GM19238 (cell line): ENCODE data around the gene CSKMT.
"Not testable (repeated sequence)": the region's sequence is repeated elsewhere in the genome, so short reads cannot be mapped to it uniquely, and the experiment has no call there.

ENCODE experiments used
- DNase-seq: peaks from one replicate; pipeline ENCODE4 v3.0.0; 2011; ENCODE audit warnings: low spot score; ENCODE audit not compliant: insufficient read length

Gene CSKMT

DNA sequence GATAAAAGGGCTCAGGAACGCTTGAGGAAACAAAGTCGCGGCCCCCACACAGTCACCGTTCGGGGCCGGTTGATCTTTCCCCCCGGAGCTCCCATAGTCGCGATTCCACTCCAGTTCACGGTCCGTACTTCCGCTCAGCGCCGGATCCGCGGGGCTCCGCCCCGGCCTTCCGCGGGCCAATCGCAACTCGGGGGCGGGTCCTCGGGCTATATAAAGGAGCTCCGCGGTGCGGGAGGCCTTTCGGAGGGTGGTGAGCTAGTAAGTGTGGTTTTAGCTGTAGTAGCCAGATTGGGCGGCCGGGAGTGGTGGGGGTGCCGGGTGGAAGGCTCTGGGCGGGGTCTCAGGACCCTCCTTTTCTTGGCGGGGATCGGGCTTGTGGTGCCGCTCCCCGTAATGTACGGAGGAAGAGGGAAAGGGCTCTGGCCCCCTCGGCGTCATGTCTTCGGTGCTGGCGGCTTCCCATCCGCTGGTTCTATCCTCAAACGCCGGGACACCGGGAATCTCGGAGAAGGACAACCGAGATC, at the start of gene CSKMT, which contains the start of gene C11orf98:
TSS of gene CSKMT (plus strand) at position 238 of the 524 bp plus-strand sequence. CDS start 568 bp downstream, outside the sequence.
TSS of gene C11orf98 (minus strand) at position 136 of the 524 bp plus-strand sequence. CDS start at position 95, 41 bp downstream.
- peak; percentile 95 for DNase-seq

DNA sequence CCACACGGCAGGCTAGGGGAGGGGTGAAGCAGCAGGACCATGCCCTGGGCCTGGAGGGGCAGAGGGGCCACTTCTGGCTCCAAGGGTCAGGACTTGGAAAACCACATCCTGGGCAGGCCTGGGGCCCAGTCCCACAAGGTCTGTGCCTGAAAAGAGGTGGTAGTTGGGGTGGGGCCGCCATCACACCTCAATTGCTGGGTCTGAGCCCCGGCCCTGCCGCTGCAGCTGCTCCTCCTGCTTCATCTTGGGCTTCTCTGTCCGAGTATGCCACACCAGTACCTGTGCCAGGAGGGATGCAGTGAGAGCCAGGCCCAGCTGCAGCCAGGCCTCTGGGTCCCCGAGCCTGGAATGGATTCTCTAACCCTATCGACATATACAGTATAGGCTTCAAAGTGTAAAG, 49.6 kb upstream of the CSKMT start:
- DNase-seq: no peak

DNA sequence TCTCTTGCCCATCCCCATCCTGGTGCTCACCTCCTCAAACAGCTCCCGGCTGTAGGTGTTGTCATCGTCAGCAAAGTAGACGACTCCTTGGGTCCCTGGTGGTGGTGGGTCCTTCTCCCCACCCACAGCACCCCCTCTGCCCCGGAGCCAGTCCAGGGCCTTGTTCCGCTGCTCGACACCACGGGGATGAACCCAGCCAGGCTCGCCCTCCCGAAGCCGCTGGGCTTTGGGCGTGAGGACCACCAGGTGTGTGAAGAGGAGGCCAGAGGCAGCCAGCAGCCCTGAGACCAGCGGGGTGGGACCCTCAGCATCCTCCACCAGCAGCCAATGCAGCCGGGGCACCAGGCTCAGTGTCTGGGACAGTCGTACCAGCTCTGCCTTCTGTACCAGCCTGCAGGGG, 48.2 kb upstream of the CSKMT start:
- not testable (repeated sequence) for DNase-seq

GRCh38 chr11:62621027-62621566, 44.0 kb upstream of the CSKMT start:
- DNase-seq: no peak

GRCh38 chr11:62621567-62622470, 43.3 kb upstream of the CSKMT start, which contains the start of gene B3GAT3:
Gene B3GAT3, minus strand, starts transcription at chr11:62621986. Its CDS starts 39 bp downstream, at chr11:62621947.
- peak; percentile 99 for DNase-seq

DNA sequence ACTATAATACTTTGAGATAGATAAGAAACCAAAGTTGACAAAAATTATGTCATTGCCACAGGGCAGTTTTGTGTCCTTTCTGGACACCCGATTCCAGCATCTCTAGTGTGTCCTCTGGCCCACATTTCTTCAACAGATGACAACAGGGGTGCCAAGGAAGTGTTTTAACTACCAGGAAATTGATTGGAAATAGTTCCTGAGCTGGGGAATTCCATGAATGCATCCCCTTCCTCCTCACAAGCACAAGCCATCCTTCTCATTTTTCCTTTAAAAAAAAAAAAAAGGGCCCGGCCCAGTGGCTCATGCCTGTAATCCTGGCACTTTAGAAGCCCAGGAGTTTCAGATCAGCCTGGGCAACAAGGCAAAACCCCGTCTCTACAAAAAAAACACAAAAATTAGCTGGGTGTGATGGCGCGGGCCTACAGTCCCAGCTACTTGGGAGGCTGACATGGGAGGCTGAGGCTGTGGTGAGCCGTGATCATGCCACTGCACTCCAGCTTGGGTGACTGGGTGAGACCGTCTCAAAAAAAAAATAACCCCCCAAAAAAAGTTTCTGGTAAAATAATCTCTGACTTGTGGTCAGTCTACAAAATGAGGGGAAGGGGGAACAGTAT, 42.5 kb upstream of the CSKMT start:
- DNase-seq: no peak

GRCh38 chr11:62627713-62628112, 37.4 kb upstream of the CSKMT start:
- no peak for DNase-seq

DNA sequence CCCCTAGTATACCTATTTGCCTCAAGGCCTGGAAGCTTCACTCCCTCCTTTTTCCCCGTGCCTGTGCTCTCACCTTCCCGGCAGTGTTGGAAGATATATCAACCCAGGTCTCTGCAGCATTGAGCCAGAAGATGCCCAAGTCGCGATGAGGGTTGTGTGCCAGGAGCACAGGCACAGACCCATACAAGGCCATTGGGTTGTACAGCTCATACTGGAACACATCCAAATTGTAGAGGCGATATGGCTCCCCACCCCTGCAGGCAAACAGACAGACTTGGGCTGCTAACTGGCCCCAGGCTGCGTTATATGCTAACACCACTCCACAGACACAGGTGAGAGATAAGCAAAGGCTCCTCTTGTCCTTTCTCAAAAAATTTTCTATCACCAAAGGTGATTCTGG, 32.6 kb upstream of the CSKMT start:
- DNase-seq: no peak

GRCh38 chr11:62644220-62644619, 20.9 kb upstream of the CSKMT start:
- no peak for DNase-seq

DNA sequence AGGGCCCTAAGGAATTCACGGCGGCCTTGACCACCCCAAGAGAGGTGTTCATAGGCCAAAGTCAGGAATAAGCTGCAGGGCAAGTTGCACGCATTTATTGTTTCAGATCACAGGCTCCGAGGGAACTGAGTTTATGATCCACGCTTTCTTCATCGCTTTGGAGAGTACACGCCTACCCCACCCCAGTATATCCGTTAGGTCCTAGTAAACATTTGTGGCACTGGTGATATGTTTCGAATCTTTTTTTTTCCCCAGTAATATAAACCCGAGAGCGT, 19.5 kb upstream of the CSKMT start:
- no peak for DNase-seq

DNA sequence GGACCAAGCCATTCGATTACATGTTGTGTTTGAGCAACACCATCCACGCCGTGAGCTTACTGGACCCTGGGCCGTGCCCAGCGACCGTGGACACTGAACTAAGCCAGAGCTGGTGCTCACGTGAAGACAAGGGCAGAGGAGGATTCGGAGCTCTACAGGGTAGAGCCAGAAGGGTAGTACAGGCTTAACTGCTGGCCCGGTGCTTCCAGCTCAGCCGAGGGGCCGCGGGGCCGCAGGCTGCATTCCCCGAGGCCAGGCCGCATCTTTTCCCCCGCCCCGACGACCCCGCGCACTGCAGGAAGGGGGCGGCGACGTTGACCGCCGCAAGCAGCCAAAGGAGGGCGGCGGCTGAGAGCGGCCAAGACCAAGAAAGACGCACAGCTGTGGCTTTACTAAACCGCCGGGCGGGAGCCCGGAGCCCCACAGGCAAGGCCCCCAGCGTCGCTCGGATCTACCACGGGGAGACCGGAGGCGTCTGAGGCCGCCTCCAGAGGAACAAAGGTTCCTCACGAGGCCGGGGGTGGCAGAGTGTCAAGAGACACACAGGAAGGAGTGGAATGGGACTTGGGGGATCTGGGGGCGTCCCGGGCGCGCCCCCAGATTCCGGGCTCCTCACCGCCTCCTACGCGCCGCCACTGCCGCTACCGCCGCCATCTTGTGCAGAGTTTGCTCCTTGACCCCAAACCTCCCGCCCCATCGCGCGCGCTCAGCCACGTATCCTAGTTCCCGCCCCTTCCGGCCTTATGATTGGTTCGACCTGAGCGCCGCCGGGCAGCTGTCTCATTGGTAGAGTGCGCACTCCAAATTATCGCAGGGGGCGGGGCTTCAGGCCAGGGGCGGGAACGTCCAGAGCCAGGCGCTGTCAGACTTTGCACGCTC, 18.9 kb upstream of the CSKMT start, which contains the start of gene GANAB:
TSS of gene GANAB (minus strand) at position 668 of the 879 bp plus-strand sequence. CDS start at position 654, 14 bp downstream.
- DNase-seq: peak; percentile 99

DNA sequence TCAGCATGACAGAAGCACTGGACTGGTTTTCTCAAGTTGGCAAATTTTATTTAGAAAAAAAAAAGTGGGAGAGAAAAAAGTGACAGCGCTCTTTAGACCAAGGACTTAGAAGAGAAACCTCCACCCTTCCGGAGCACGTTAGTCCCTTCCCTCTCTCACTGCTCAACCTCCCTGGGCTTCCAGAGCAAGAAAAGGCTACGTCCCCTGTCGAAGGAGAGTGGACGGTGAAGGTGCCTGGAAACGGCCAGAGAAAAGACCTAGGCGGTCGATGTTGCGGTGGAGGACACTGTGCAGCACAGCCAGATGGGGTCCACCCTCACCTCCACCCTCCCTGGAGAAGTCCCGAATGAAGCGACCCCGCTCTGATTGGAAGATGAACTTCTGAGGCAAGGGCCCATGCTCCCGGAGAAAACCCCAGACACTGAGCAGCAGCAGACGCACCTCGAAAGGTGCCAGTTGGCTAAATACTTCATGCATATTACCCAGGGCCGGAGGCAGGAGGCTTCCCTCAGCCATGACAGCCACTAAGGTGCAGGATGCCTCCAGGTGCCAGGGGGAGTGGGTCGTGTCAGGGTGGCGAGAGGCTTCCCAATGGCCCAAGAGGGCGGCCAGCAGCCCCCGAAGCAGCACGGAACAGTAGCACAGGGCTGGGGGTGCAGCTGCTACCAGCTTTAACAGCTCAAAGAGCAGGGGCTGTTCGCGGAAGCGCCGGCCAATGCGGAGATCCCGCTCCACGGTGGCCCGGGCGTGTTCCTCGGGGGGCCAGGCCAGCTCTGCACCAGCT, 18.1 kb upstream of the CSKMT start:
- no peak for DNase-seq

DNA sequence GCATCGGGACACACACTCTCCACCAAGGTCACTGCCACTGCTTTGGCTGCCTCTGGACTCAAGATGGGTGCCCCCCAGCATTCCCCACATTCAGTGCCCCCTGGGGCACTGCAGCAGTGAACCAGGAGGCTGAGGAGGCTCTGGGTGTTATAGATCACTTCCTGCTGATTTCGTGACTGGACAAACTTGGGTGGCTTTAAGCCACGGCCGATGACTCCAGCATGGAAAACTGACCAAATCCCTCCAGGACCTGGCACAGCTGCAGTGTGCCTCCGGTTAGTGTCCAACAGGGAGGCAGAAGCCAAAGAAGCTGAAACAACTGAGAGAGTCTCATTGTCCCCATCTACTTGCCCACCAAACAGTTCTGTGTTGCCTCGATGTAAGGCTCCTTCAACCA, 17.5 kb upstream of the CSKMT start:
- DNase-seq: no peak

DNA sequence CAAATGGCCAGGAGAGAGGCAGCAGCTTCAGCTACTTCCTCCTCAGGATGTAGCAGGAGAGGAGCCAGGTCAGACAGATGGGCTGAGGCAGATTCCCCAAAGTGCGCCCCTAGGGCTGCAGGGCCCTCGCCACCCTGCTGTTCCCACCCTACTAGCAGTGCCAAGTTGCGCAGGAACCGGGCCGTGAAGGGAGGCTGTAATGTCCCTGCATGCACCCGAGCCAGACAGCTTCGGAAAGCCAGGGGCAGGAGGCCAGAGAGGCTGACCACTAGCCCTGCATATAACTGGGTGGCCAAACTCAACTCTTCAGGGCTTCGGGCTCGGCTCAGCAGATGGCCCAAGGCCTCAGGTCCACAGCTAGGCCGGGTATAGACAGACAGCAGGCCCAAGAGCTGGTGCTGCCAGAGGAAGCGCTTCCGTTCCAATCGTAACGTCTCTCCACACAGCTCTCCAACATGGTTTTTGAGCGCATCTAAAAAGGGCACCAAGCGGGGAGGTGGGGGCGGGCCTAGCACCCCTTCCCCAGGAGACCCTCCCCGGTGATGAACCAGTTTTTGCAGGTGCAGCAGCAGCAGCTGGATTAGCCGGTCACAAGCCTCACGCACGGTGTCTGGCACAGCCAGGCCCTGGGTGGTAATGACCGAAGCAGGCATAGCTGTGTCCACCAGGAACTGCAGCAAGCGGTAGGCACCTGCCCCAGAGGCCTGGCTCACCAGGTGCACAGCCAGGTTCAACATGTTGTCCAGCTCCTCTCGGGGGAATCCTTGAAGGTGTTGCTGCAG, 16.7 kb upstream of the CSKMT start:
- DNase-seq: no peak

GRCh38 chr11:62648967-62649364, 16.1 kb upstream of the CSKMT start:
- DNase-seq: no peak

- no peak for DNase-seq
These were observed 15.6 kb upstream of the CSKMT start for GRCh38 chr11:62649486-62649885.

- DNase-seq: not testable (repeated sequence)
These were observed 14.8 kb upstream of the CSKMT start for GRCh38 chr11:62650283-62650682.

GRCh38 chr11:62652161-62653006, 12.7 kb upstream of the CSKMT start:
- DNase-seq: no peak

DNA sequence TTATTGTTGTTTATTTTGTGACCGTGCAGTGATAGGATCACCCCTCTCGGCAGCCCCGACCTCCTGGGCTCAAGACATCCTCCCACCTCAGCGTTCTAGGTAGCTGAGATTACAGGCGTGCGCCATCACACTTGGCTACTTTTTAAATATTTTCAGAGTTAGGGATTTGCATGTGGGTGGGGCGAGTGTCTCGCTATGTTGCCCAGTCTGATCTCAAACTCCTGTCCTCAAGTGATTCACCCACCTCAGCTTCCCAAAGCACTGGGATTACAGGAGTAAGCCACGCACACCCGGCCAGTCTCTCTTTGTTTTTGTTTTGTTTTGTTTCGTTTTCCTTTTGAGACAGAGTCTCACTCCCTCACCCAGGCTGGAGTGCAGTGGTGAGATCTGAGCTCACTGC, 10.8 kb upstream of the CSKMT start:
- DNase-seq: no peak
